Measurements from ENCODE around the gene FARS2. TPM values are rescaled to one million over a fixed set of nuclear protein-coding genes. Genes with fewer than 3 reads are reported as not detected.

Gene FARS2
- total and polyA plus RNA-seq, 2 of the 13 experiments (the other 11 are each of a cell fraction or from before 2014, with no cell fraction given) = 15.4 to 26.0 TPM

GRCh38 chr6:5389086-5389745 lies 127.9 kb downstream of the FARS2 start:
- no peak overlapping the region for H3K27ac ChIP-seq (ENCODE audit: extremely low read length, insufficient read depth, low read length)
- ChIA-PET POLR2A (no interaction called here), CTCF (ENCODE audit: low intra/inter-chr PET ratio, low total read pairs) (no interaction called here)
- in situ Hi-C loops (cut with HindIII; ENCODE audit: extremely low pct_ligation_motif_present, low pct_unique_long_range_greater_than_20kb) (loop anchor here (10.0 kb wide), 1 partner anchor 334 kb away; no protein-coding TSS in a partner anchor), intact Hi-C loops (cut with micrococcal nuclease; ENCODE audit: unreplicated experiment) (no loop called here)
- FAIRE-seq = no peak
- H3K4me1 ChIP-seq (ENCODE audit: insufficient read depth, low read length) = peaks cover 6% of the 10 kb centered on the region; the same call in 1 of the 2 replicates
- H3K9ac ChIP-seq (ENCODE audit: insufficient read depth, low read depth, low read length) = no peak overlapping the region
- WGBS (ENCODE audit: low lambda C conversion rate) = 73% methylated on average over 6 of the region's 6 CpGs
- no peaks in the 10 kb centered on the region for H3K9me3 ChIP-seq (ENCODE audit: low read length)
- no TSS peak for BruUV-seq (replicated peaks)
- TF ChIP-seq SNAPC2 (CRISPR knock-in tag; IDR thresholded peaks at IDR 0.05) = no peak
- no peak for TF ChIP-seq ZNF121 (CRISPR knock-in tag; IDR thresholded peaks at IDR 0.05)
- TF ChIP-seq ZNF839 (CRISPR knock-in tag; IDR thresholded peaks at IDR 0.05; ENCODE audit: borderline replicate concordance) = no peak
- TF ChIP-seq XBP1 (CRISPR knock-in tag; IDR thresholded peaks at IDR 0.05) = no peak
- TF ChIP-seq HMGXB4 (CRISPR knock-in tag; IDR thresholded peaks at IDR 0.05; ENCODE audit: borderline replicate concordance in 1 of 2, low read depth in 1 of 2) = no peak
- TF ChIP-seq SATB2 (CRISPR knock-in tag; IDR thresholded peaks at IDR 0.05) = no peak
- no peak for TF ChIP-seq ZBTB8A (CRISPR knock-in tag; IDR thresholded peaks at IDR 0.05; ENCODE audit: borderline replicate concordance, low read depth)
- no peak for TF ChIP-seq PLRG1 (conservative IDR thresholded peaks at IDR 0.05)
- TF ChIP-seq ZBTB14 (CRISPR knock-in tag; IDR thresholded peaks at IDR 0.05) = no peak
- TF ChIP-seq TAF1 (CRISPR knock-in tag; IDR thresholded peaks at IDR 0.05) = no peak
- no peak for TF ChIP-seq HOXD1 (CRISPR knock-in tag; IDR thresholded peaks at IDR 0.05)
- no peak for TF ChIP-seq ELF1 (CRISPR knock-in tag; IDR thresholded peaks at IDR 0.05)
- no peak for TF ChIP-seq KDM5B (CRISPR knock-in tag; IDR thresholded peaks at IDR 0.05; ENCODE audit: borderline replicate concordance)
- no peak for TF ChIP-seq SRSF4 (IDR thresholded peaks at IDR 0.05; ENCODE audit: low read depth, low read length, poor library complexity, severe bottlenecking)
- no peak for TF ChIP-seq SIX1 (CRISPR knock-in tag; IDR thresholded peaks at IDR 0.05; ENCODE audit: borderline replicate concordance)
- no peak for TF ChIP-seq NR2C2 (CRISPR knock-in tag; IDR thresholded peaks at IDR 0.05; ENCODE audit: borderline replicate concordance)
- TF ChIP-seq MIXL1 (CRISPR knock-in tag; IDR thresholded peaks at IDR 0.05) = no peak
- TF ChIP-seq KLF15 (CRISPR knock-in tag; IDR thresholded peaks at IDR 0.05; ENCODE audit: borderline replicate concordance) = no peak
- TF ChIP-seq ZSCAN25 (CRISPR knock-in tag; IDR thresholded peaks at IDR 0.05) = no peak
- H2AFZ ChIP-seq (ENCODE audit: low read length) = no peak overlapping the region
- no peaks in the 10 kb centered on the region for H3K27me3 ChIP-seq (ENCODE audit: control insufficient read depth in 1 of 2, insufficient read depth in 2 of 2, low read length in 2 of 2)
- ATAC-seq = no peak
- no peaks in the 10 kb centered on the region for H3K79me2 ChIP-seq (ENCODE audit: insufficient read depth, low read length)
- H4K20me1 ChIP-seq (ENCODE audit: insufficient read depth, low read length) = no peaks in the 10 kb centered on the region
- H3K4me2 ChIP-seq (ENCODE audit: low read depth, low read length) = no peak overlapping the region
- H3K36me3 ChIP-seq (replicated peaks in 1 of 2; ENCODE audit: control insufficient read depth in 1 of 2, insufficient read depth in 2 of 2, low read length in 2 of 2) = no peaks in the 10 kb centered on the region
- DNase-seq (ENCODE audit: low spot score) = no peak
- no peak overlapping the region for H3K4me3 ChIP-seq (replicated peaks in 1 of 3; ENCODE audit: insufficient read depth in 1 of 3, low read depth in 2 of 3, low read length in 3 of 3)

All from HepG2 (cell line).